Liver (tissue), 9 donors: ENCODE data around the gene WNK1. TPM values are rescaled to one million over a fixed set of nuclear protein-coding genes. Genes with fewer than 3 reads are reported as not detected.

Source experiments
- DNase-seq: peaks from one replicate; pipeline ENCODE4 v3.0.0-alpha.2; 2017; ENCODE audit warnings: low spot score
- H3K27ac ChIP-seq, 2 donors: one replicate each; pipeline ENCODE4 v1.7.0; 2013; ENCODE audit warnings: inconsistent platforms in 2 of 2, low read length in 2 of 2, control low read depth in 1 of 2, low read depth in 1 of 2, mild to moderate bottlenecking in 1 of 2
- H3K27me3 ChIP-seq, 4 donors: one replicate each; pipeline versions ENCODE4 v1.6.1 to v1.7.0; 2013; ENCODE audit warnings: low read length in 3 of 4, inconsistent platforms in 1 of 4, mild to moderate bottlenecking in 1 of 4, moderate library complexity in 1 of 4; ENCODE audit not compliant: control insufficient read depth in 4 of 4, insufficient read depth in 4 of 4
- H3K36me3 ChIP-seq, 4 donors: one replicate each; pipeline versions ENCODE4 v1.6.1 to v1.7.0; 2013; ENCODE audit warnings: low read length in 3 of 4, mild to moderate bottlenecking in 3 of 4, low read depth in 1 of 4, moderate library complexity in 1 of 4; ENCODE audit not compliant: control insufficient read depth in 4 of 4, insufficient read depth in 3 of 4
- H3K4me1 ChIP-seq, 4 donors: one replicate each; pipeline versions ENCODE4 v1.6.1 to v1.7.0; 2013; ENCODE audit warnings: low read length in 3 of 4, mild to moderate bottlenecking in 3 of 4, moderate library complexity in 1 of 4; ENCODE audit not compliant: control insufficient read depth in 4 of 4, insufficient read depth in 4 of 4
- H3K4me3 ChIP-seq, 3 donors: one replicate each; pipeline versions ENCODE4 v1.6.1 to v1.7.0; 2013; ENCODE audit warnings: low read length in 3 of 3, control low read depth in 1 of 3, low read depth in 1 of 3, mild to moderate bottlenecking in 1 of 3
- H3K9ac ChIP-seq, 2 donors: one replicate each; pipeline ENCODE4 v1.7.0; 2013; ENCODE audit warnings: low read length in 2 of 2, mild to moderate bottlenecking in 2 of 2, moderate library complexity in 2 of 2, control low read depth in 1 of 2, low read depth in 1 of 2
- H3K9me3 ChIP-seq, 4 donors: one replicate each; pipeline versions ENCODE4 v1.6.1 to v1.7.0; 2013; ENCODE audit warnings: low read length in 3 of 4; ENCODE audit not compliant: control insufficient read depth in 4 of 4
- EGR1 ChIP-seq, 2 donors: IDR thresholded peaks; 2 replicates each; pipeline ENCODE4 v1.6.1; 2016 to 2018; ENCODE audit warnings: antibody characterized with exemption in 2 of 2, low read depth in 2 of 2
- FOXA2 ChIP-seq: IDR thresholded peaks from 2 replicates; pipeline ENCODE4 v1.6.1; 2016; ENCODE audit warnings: antibody characterized with exemption
- GABPA ChIP-seq, 2 donors: IDR thresholded peaks in 1 of 2; conservative IDR thresholded peaks in 1 of 2; 2 replicates each; pipeline ENCODE4 v1.6.1; 2016; ENCODE audit warnings: antibody characterized with exemption in 2 of 2, mild to moderate bottlenecking in 1 of 2, moderate library complexity in 1 of 2
- HNF4A ChIP-seq, 2 donors: conservative IDR thresholded peaks; 2 replicates each; pipeline ENCODE4 v1.6.1; 2016; ENCODE audit warnings: antibody characterized with exemption in 2 of 2, mild to moderate bottlenecking in 2 of 2
- HNF4G ChIP-seq: IDR thresholded peaks from 2 replicates; pipeline ENCODE4 v1.6.1; 2016; ENCODE audit warnings: antibody characterized with exemption
- NR2F2 ChIP-seq: IDR thresholded peaks from 2 replicates; pipeline ENCODE4 v1.6.1; 2016; ENCODE audit warnings: antibody characterized with exemption
- RAD21 ChIP-seq, 2 donors: IDR thresholded peaks; 2 replicates each; pipeline ENCODE4 v1.6.1; 2016; ENCODE audit warnings: antibody characterized with exemption in 2 of 2, mild to moderate bottlenecking in 2 of 2
- RXRA ChIP-seq, 2 donors: IDR thresholded peaks; 2 replicates each; pipeline ENCODE4 v1.6.1; 2017 to 2018; ENCODE audit warnings: antibody characterized with exemption in 2 of 2, mild to moderate bottlenecking in 1 of 2
- SP1 ChIP-seq: IDR thresholded peaks from 2 replicates; pipeline ENCODE4 v1.6.1; 2018; ENCODE audit warnings: antibody characterized with exemption, mild to moderate bottlenecking
- TAF1 ChIP-seq: conservative IDR thresholded peaks from 2 replicates; pipeline ENCODE4 v1.6.1; 2016; ENCODE audit warnings: antibody characterized with exemption, mild to moderate bottlenecking
- YY1 ChIP-seq: IDR thresholded peaks from 2 replicates; pipeline ENCODE4 v1.6.1; 2016; ENCODE audit warnings: antibody characterized with exemption, mild to moderate bottlenecking
- WGBS: extraction: QIAGEN DNeasy Blood & Tissue Kit; methylation state at CpG from one replicate; pipeline ENCODE4 v1.1.7; 2013; 5-methylcytosine and 5-hydroxymethylcytosine counted together
- polyA plus RNA-seq, 2 donors: library from polyadenylated mRNA; stranded (reverse) in 1 of 2; unstranded in 1 of 2; fragments of 200-250 nt in 1 of 2; fragments of >200 nt in 1 of 2; fragmentation: Nextera tagmentation in 1 of 2; extraction: Ambion mirVana in 1 of 2; gene quantifications; one replicate each; pipeline versions ENCODE4 v1.2.1 to v1.2.3, GENCODE V29; 2013 to 2015
- total RNA-seq, 2 donors: library from RNA; depleted of rRNA; stranded (reverse); fragments of >200 nt; gene quantifications; one replicate each; pipeline ENCODE4 v1.2.3, GENCODE V29; 2014
- TF ChIP-seq, protein P1 (sequence below): IDR thresholded peaks from 2 replicates; pipeline ENCODE4 v1.6.1; 2016; ENCODE audit warnings: antibody characterized with exemption
- TF ChIP-seq, protein P2 (sequence below): IDR thresholded peaks from 2 replicates; pipeline ENCODE4 v1.6.1; 2016; ENCODE audit warnings: antibody characterized with exemption, mild to moderate bottlenecking
- donor health status: healthy.
- donor health status: healthy.
- donor health status: healthy.
- donor health status: healthy.
- donor health status: healthy.

Gene WNK1
- total and polyA plus RNA-seq, 4 donors, result 22.4 to 299 (median 53.8) TPM

GRCh38 chr12:851343-851742, 99.0 kb downstream of the WNK1 start:
- 97% methylated on average over 1 of the region's 1 CpG for WGBS
- TF ChIP-seq GABPA (IDR thresholded peaks at IDR 0.05 in 1 of 2, conservative IDR thresholded peaks at IDR 0.05 in 1 of 2) (no peak), NR2F2 (no peak), RXRA (IDR thresholded peaks at IDR 0.05) (no peak), TAF1 (no peak), EGR1 (IDR thresholded peaks at IDR 0.05; ENCODE audit: low read depth in 2 of 2) (no peak), RAD21 (IDR thresholded peaks at IDR 0.05) (no peak)
- TF ChIP-seq, protein P1, sequence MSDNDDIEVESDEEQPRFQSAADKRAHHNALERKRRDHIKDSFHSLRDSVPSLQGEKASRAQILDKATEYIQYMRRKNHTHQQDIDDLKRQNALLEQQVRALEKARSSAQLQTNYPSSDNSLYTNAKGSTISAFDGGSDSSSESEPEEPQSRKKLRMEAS, result no peak
- TF ChIP-seq, protein P2, sequence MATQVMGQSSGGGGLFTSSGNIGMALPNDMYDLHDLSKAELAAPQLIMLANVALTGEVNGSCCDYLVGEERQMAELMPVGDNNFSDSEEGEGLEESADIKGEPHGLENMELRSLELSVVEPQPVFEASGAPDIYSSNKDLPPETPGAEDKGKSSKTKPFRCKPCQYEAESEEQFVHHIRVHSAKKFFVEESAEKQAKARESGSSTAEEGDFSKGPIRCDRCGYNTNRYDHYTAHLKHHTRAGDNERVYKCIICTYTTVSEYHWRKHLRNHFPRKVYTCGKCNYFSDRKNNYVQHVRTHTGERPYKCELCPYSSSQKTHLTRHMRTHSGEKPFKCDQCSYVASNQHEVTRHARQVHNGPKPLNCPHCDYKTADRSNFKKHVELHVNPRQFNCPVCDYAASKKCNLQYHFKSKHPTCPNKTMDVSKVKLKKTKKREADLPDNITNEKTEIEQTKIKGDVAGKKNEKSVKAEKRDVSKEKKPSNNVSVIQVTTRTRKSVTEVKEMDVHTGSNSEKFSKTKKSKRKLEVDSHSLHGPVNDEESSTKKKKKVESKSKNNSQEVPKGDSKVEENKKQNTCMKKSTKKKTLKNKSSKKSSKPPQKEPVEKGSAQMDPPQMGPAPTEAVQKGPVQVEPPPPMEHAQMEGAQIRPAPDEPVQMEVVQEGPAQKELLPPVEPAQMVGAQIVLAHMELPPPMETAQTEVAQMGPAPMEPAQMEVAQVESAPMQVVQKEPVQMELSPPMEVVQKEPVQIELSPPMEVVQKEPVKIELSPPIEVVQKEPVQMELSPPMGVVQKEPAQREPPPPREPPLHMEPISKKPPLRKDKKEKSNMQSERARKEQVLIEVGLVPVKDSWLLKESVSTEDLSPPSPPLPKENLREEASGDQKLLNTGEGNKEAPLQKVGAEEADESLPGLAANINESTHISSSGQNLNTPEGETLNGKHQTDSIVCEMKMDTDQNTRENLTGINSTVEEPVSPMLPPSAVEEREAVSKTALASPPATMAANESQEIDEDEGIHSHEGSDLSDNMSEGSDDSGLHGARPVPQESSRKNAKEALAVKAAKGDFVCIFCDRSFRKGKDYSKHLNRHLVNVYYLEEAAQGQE, result no peak
- H3K4me1 ChIP-seq, result peaks cover 0 to 8% (median 2%) of the 10 kb centered on the region in 4 donors
- no peak overlapping the region for H3K27ac ChIP-seq
- H3K9ac ChIP-seq, result no peak overlapping the region
- H3K36me3 ChIP-seq, result no peaks in the 10 kb centered on the region
- H3K9me3 ChIP-seq, result no peaks in the 10 kb centered on the region
- H3K4me3 ChIP-seq, result no peak overlapping the region
- no peak for DNase-seq
- no peaks in the 10 kb centered on the region for H3K27me3 ChIP-seq

DNA sequence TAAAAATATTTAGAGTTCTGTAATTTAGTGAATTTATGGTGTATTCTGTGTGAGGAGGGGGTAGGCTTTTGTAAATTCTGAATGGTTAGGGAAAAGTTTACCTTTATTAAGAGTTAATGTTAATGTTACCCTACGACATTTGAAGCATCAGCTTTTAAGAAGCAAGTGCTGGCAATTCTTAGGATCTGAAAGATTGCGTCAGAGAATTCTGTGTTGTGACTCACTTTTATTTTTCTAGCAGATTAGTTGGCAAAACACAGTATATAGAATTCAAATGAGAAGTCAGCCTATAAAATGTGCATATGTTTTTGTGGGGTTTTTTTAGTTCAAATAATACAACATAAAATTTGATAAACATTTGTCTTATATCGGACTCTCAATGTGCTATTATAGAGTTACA, 99.5 kb downstream of the WNK1 start:
- Histone ChIP-seq H3K9ac (no peak overlapping the region), H3K36me3 (no peaks in the 10 kb centered on the region), H3K9me3 (no peaks in the 10 kb centered on the region), H3K27ac (no peak overlapping the region), H3K27me3 (no peaks in the 10 kb centered on the region), H3K4me1 (peaks cover 0 to 13% (median 2%) of the 10 kb centered on the region in 4 donors), H3K4me3 (no peak overlapping the region)
- WGBS, result 88% methylated on average over 3 of the region's 3 CpGs
- TF ChIP-seq, protein P1, result no peak
- TF ChIP-seq HNF4A (conservative IDR thresholded peaks at IDR 0.05), result no peak
- no peak for TF ChIP-seq HNF4G
- TF ChIP-seq SP1, result no peak
- no peak for TF ChIP-seq FOXA2
- no peak for TF ChIP-seq YY1
- TF ChIP-seq, protein P2, result no peak
- no peak for TF ChIP-seq GABPA (IDR thresholded peaks at IDR 0.05 in 1 of 2, conservative IDR thresholded peaks at IDR 0.05 in 1 of 2)
- no peak for DNase-seq
